ENCODE measurements around the gene SRD5A1.

GRCh38 chr5:6681682-6682081, 48.4 kb downstream of the SRD5A1 start:
- no peak for TF ChIP-seq CTCF (IDR thresholded peaks at IDR 0.05)
- no peak for TF ChIP-seq POLR2AphosphoS5 (IDR thresholded peaks at IDR 0.05)
